ENCODE data around the gene BNC1. TPM values are rescaled to one million over a fixed set of nuclear protein-coding genes. Genes with fewer than 3 reads are reported as not detected.

Gene BNC1
- total RNA-seq = 61.2 and 91.9 TPM in 2 replicates

GRCh38 chr15:83284559-83285283, at the start of gene BNC1:
Gene BNC1, minus strand, starts transcription at chr15:83284664. Its CDS starts 36 bp downstream, at chr15:83284628.

GRCh38 chr15:83207660-83208366, 76.7 kb downstream of the BNC1 start, which contains the start of gene HDGFL3:
Gene HDGFL3, minus strand, starts transcription at chr15:83207823. Its CDS starts 409 bp downstream, at chr15:83207414.

Other genes with a start within 250 kb of the BNC1 start
- 70.7 and 72.3 TPM in 2 replicates for gene BTBD1, start 217.4 kb downstream of the BNC1 start, total RNA-seq
- 0.71 and 1.7 TPM in 2 replicates for gene TM6SF1, start 177.0 kb downstream of the BNC1 start, total RNA-seq
- gene HDGFL3, start 76.8 kb downstream of the BNC1 start, total RNA-seq = 29.7 and 69.7 TPM in 2 replicates
- gene SH3GL3, start 162.7 kb upstream of the BNC1 start, total RNA-seq = under 0.01 and 0.14 TPM in 2 replicates